H9 (cell line): ENCODE results near the gene BLMH. TPM values are rescaled to one million over a fixed set of nuclear protein-coding genes. Genes with fewer than 3 reads are reported as not detected.

Experiments
- DNase-seq: peaks from one replicate; pipeline ENCODE4 v3.0.0-alpha.2; 2017
- H2AFZ ChIP-seq: one replicate; pipeline ENCODE4 v1.6.1; 2013; ENCODE audit warnings: mild to moderate bottlenecking, low read length, control low read depth, moderate library complexity
- H2AK5ac ChIP-seq: 2 replicates; pipeline ENCODE4 v1.6.1; 2013; ENCODE audit warnings: low read length, control low read depth, mixed read lengths; ENCODE audit not compliant: insufficient read length
- H2BK120ac ChIP-seq: one replicate; pipeline ENCODE4 v1.6.1; 2013; ENCODE audit warnings: low read depth, mild to moderate bottlenecking, low read length, control low read depth, inconsistent platforms; ENCODE audit not compliant: poor library complexity, severe bottlenecking
- H2BK12ac ChIP-seq: 2 replicates; pipeline ENCODE4 v1.6.1; 2013; ENCODE audit warnings: low read length, control low read depth, mixed read lengths, low read depth; ENCODE audit not compliant: insufficient read length
- H2BK15ac ChIP-seq: 2 replicates; pipeline ENCODE4 v1.6.1; 2013; ENCODE audit warnings: low read depth, low read length, control low read depth
- H2BK20ac ChIP-seq: one replicate; pipeline ENCODE4 v1.6.1; 2013; ENCODE audit warnings: low read depth, mild to moderate bottlenecking, low read length, control low read depth, inconsistent platforms; ENCODE audit not compliant: poor library complexity, severe bottlenecking
- H2BK5ac ChIP-seq: 2 replicates; pipeline ENCODE4 v1.6.1; 2013; ENCODE audit warnings: low read length, control low read depth, mixed read lengths; ENCODE audit not compliant: insufficient read length
- H3K14ac ChIP-seq: 2 replicates; pipeline ENCODE4 v1.6.1; 2013; ENCODE audit warnings: low read length, control low read depth; ENCODE audit not compliant: insufficient read depth
- H3K18ac ChIP-seq: 2 replicates; pipeline ENCODE4 v1.6.1; 2013; ENCODE audit warnings: low read depth, mild to moderate bottlenecking, mixed read lengths, low read length, control low read depth; ENCODE audit not compliant: insufficient read length
- H3K23ac ChIP-seq: 2 replicates; pipeline ENCODE4 v1.6.1; 2013; ENCODE audit warnings: low read length, control low read depth, mixed read lengths, low read depth; ENCODE audit not compliant: insufficient read length
- H3K23me2 ChIP-seq: 2 replicates; pipeline ENCODE4 v1.6.1; 2013; ENCODE audit warnings: low read depth, mild to moderate bottlenecking, mixed read lengths, low read length, control low read depth; ENCODE audit not compliant: insufficient read length, poor library complexity, severe bottlenecking
- H3K27ac ChIP-seq: 2 replicates; pipeline ENCODE4 v1.5.1; 2013; ENCODE audit warnings: low read length, control low read depth, mixed read lengths, low read depth; ENCODE audit not compliant: insufficient read length
- H3K27me3 ChIP-seq: 2 replicates; pipeline ENCODE4 v1.6.1; 2013; ENCODE audit warnings: low read length, control low read depth, inconsistent platforms; ENCODE audit not compliant: insufficient read depth
- H3K4ac ChIP-seq: 2 replicates; pipeline ENCODE4 v1.6.1; 2013; ENCODE audit warnings: low read depth, mild to moderate bottlenecking, control low read depth, inconsistent platforms, low read length, moderate library complexity
- H3K4me1 ChIP-seq: 2 replicates; pipeline ENCODE4 v1.6.1; 2013; ENCODE audit warnings: low read length, control low read depth, inconsistent platforms; ENCODE audit not compliant: insufficient read depth
- H3K4me2 ChIP-seq: 2 replicates; pipeline ENCODE4 v1.6.1; 2013; ENCODE audit warnings: low read length, control low read depth, mixed read lengths; ENCODE audit not compliant: insufficient read length, insufficient read depth
- H3K56ac ChIP-seq: 2 replicates; pipeline ENCODE4 v1.6.1; 2013; ENCODE audit warnings: low read depth, mild to moderate bottlenecking, mixed read lengths, low read length, control low read depth; ENCODE audit not compliant: insufficient read length
- H3K79me1 ChIP-seq: 2 replicates; pipeline ENCODE4 v1.6.1; 2013; ENCODE audit warnings: low read depth, mild to moderate bottlenecking, moderate library complexity, low read length, control low read depth, inconsistent platforms; ENCODE audit not compliant: insufficient read depth, poor library complexity, severe bottlenecking
- H3K79me2 ChIP-seq: 2 replicates; pipeline ENCODE4 v1.6.1; 2013; ENCODE audit warnings: low read length, control low read depth, inconsistent platforms; ENCODE audit not compliant: insufficient read depth
- H3K9ac ChIP-seq: 2 replicates; pipeline ENCODE4 v1.6.1; 2013; ENCODE audit warnings: low read length, control low read depth, mixed read lengths; ENCODE audit not compliant: insufficient read length; ENCODE audit errors: extremely low read depth
- H3K9me3 ChIP-seq: one replicate; pipeline ENCODE4 v1.6.1; 2013; ENCODE audit warnings: low read depth, low read length, inconsistent platforms; ENCODE audit not compliant: control insufficient read depth
- H3T11ph ChIP-seq: one replicate; pipeline ENCODE4 v1.6.1; 2013; ENCODE audit warnings: mild to moderate bottlenecking, low read length, control low read depth, inconsistent platforms
- H4K20me1 ChIP-seq: one replicate; pipeline ENCODE4 v1.6.1; 2013; ENCODE audit not compliant: control insufficient read depth, insufficient read length, insufficient read depth
- H4K5ac ChIP-seq: 2 replicates; pipeline ENCODE4 v1.6.1; 2013; ENCODE audit warnings: low read depth, mild to moderate bottlenecking, mixed read lengths, low read length, control low read depth; ENCODE audit not compliant: insufficient read length
- H4K8ac ChIP-seq: replicated peaks from 2 replicates; pipeline ENCODE4 v1.6.1; 2013; ENCODE audit warnings: low read length, control low read depth, mixed read lengths, low read depth; ENCODE audit not compliant: insufficient read length
- H4K91ac ChIP-seq: 2 replicates; pipeline ENCODE4 v1.6.1; 2013; ENCODE audit warnings: low read depth, mild to moderate bottlenecking, moderate library complexity, mixed read lengths, low read length, control low read depth; ENCODE audit not compliant: insufficient read length
- H3K27ac Mint-ChIP-seq, 3 experiments: 2 replicates in 2 of 3; 3 replicates in 1 of 3; pipeline ENCODE4 v1.8.0; 2020 to 2021; ENCODE audit warnings: mixed read lengths in 3 of 3, mild to moderate bottlenecking in 1 of 3, moderate library complexity in 1 of 3
- H3K27me3 Mint-ChIP-seq: 2 replicates; pipeline ENCODE4 v1.8.0; 2021; ENCODE audit warnings: low read depth, mild to moderate bottlenecking, moderate library complexity, mixed read lengths
- H3K36me3 Mint-ChIP-seq, 3 experiments: 2 replicates in 2 of 3; 3 replicates in 1 of 3; pipeline ENCODE4 v1.8.0; 2020 to 2021; ENCODE audit warnings: low read depth in 3 of 3, mixed read lengths in 3 of 3; ENCODE audit not compliant: insufficient read depth in 1 of 3
- H3K4me1 Mint-ChIP-seq, 2 experiments: 2 replicates each; pipeline ENCODE4 v1.8.0; 2020; ENCODE audit warnings: mixed read lengths in 2 of 2
- H3K4me3 Mint-ChIP-seq, 2 experiments: 2 replicates in 1 of 2; 3 replicates in 1 of 2; pipeline ENCODE4 v1.8.0; 2020 to 2021; ENCODE audit warnings: mild to moderate bottlenecking in 2 of 2, mixed read lengths in 2 of 2, moderate library complexity in 1 of 2
- H3K9me3 Mint-ChIP-seq, 2 experiments: 2 replicates in 1 of 2; 3 replicates in 1 of 2; pipeline ENCODE4 v1.8.0; 2020; ENCODE audit warnings: mild to moderate bottlenecking in 2 of 2, mixed read lengths in 2 of 2, moderate library complexity in 1 of 2
- CTCF ChIP-seq: fragments of 200-600 bp; sonication (generic); conservative IDR thresholded peaks from 3 replicates; pipeline ENCODE4 v1.8.0; 2021; ENCODE audit warnings: antibody characterized with exemption, mild to moderate bottlenecking
- WGBS: extraction: QIAGEN DNeasy Blood & Tissue Kit; methylation state at CpG from one replicate; pipeline ENCODE4 v1.1.7; 2013; ENCODE audit warnings: missing lambda C conversion rate, low lambda C conversion rate, mixed read lengths; ENCODE audit not compliant: insufficient read length; ENCODE audit errors: extremely low coverage; 5-methylcytosine and 5-hydroxymethylcytosine counted together
- total RNA-seq: library from RNA; stranded (reverse); gene quantifications from 2 replicates; pipeline ENCODE4 v1.2.1, GENCODE V29; 2021

Gene BLMH
- total RNA-seq, 1 experiment from 2014 or later, result 74.7 TPM

GRCh38 chr17:30296499-30297080 is 4.8 kb upstream of the BLMH start:
- Histone ChIP-seq H3K79me1 (no peaks in the 10 kb centered on the region), H2BK12ac (no peak overlapping the region), H4K8ac (no peak overlapping the region), H3K9me3 (no peaks in the 10 kb centered on the region), H4K5ac (no peak overlapping the region), H3K27ac (no peak overlapping the region), H3K27me3 (no peaks in the 10 kb centered on the region), H3K18ac (no peak overlapping the region), H3K14ac (no peak overlapping the region), H2AK5ac (no peak overlapping the region), H3K23ac (no peak overlapping the region), H2AFZ (no peak overlapping the region), H3K4me2 (no peak overlapping the region), H3K56ac (no peak overlapping the region), H2BK5ac (no peak overlapping the region), H3T11ph (no peak overlapping the region), H4K20me1 (no peaks in the 10 kb centered on the region), H3K4me1 (no peaks in the 10 kb centered on the region), H3K79me2 (no peaks in the 10 kb centered on the region), H3K9ac (no peak overlapping the region), H3K4ac (no peak overlapping the region), H2BK120ac (no peak overlapping the region), H2BK20ac (no peak overlapping the region), H2BK15ac (no peak overlapping the region), H4K91ac (no peak overlapping the region), H3K23me2 (no peaks in the 10 kb centered on the region)
- no peaks in the 10 kb centered on the region for H3K9me3 Mint-ChIP-seq
- no peak overlapping the region for H3K27ac Mint-ChIP-seq
- peaks cover 10% of the 10 kb centered on the region for H3K27me3 Mint-ChIP-seq
- TF ChIP-seq CTCF, result no peak
- no peak overlapping the region for H3K4me3 Mint-ChIP-seq
- peaks cover 3 to 5% of the 10 kb centered on the region in 2 experiments; a peak in 3 of 4 replicates for H3K4me1 Mint-ChIP-seq
- no CpG with 5 or more reads among the region's 5 CpGs for WGBS
- H3K36me3 Mint-ChIP-seq, result no peaks in the 10 kb centered on the region
- DNase-seq, result no peak
